H9 (cell line): ENCODE measurements around the gene ZNF101. TPM values are rescaled to one million over a fixed set of nuclear protein-coding genes. Genes with fewer than 3 reads are reported as not detected.

Source experiments
- DNase-seq: peaks from one replicate; pipeline ENCODE4 v3.0.0-alpha.2; 2017
- H2AFZ ChIP-seq: one replicate; pipeline ENCODE4 v1.6.1; 2013; ENCODE audit warnings: mild to moderate bottlenecking, low read length, control low read depth, moderate library complexity
- H2AK5ac ChIP-seq: 2 replicates; pipeline ENCODE4 v1.6.1; 2013; ENCODE audit warnings: low read length, control low read depth, mixed read lengths; ENCODE audit not compliant: insufficient read length
- H2BK120ac ChIP-seq: one replicate; pipeline ENCODE4 v1.6.1; 2013; ENCODE audit warnings: low read depth, mild to moderate bottlenecking, low read length, control low read depth, inconsistent platforms; ENCODE audit not compliant: poor library complexity, severe bottlenecking
- H2BK12ac ChIP-seq: 2 replicates; pipeline ENCODE4 v1.6.1; 2013; ENCODE audit warnings: low read length, control low read depth, mixed read lengths, low read depth; ENCODE audit not compliant: insufficient read length
- H2BK15ac ChIP-seq: 2 replicates; pipeline ENCODE4 v1.6.1; 2013; ENCODE audit warnings: low read depth, low read length, control low read depth
- H2BK20ac ChIP-seq: one replicate; pipeline ENCODE4 v1.6.1; 2013; ENCODE audit warnings: low read depth, mild to moderate bottlenecking, low read length, control low read depth, inconsistent platforms; ENCODE audit not compliant: poor library complexity, severe bottlenecking
- H2BK5ac ChIP-seq: 2 replicates; pipeline ENCODE4 v1.6.1; 2013; ENCODE audit warnings: low read length, control low read depth, mixed read lengths; ENCODE audit not compliant: insufficient read length
- H3K14ac ChIP-seq: 2 replicates; pipeline ENCODE4 v1.6.1; 2013; ENCODE audit warnings: low read length, control low read depth; ENCODE audit not compliant: insufficient read depth
- H3K18ac ChIP-seq: 2 replicates; pipeline ENCODE4 v1.6.1; 2013; ENCODE audit warnings: low read depth, mild to moderate bottlenecking, mixed read lengths, low read length, control low read depth; ENCODE audit not compliant: insufficient read length
- H3K23ac ChIP-seq: 2 replicates; pipeline ENCODE4 v1.6.1; 2013; ENCODE audit warnings: low read length, control low read depth, mixed read lengths, low read depth; ENCODE audit not compliant: insufficient read length
- H3K23me2 ChIP-seq: 2 replicates; pipeline ENCODE4 v1.6.1; 2013; ENCODE audit warnings: low read depth, mild to moderate bottlenecking, mixed read lengths, low read length, control low read depth; ENCODE audit not compliant: insufficient read length, poor library complexity, severe bottlenecking
- H3K27ac ChIP-seq: 2 replicates; pipeline ENCODE4 v1.5.1; 2013; ENCODE audit warnings: low read length, control low read depth, mixed read lengths, low read depth; ENCODE audit not compliant: insufficient read length
- H3K27me3 ChIP-seq: 2 replicates; pipeline ENCODE4 v1.6.1; 2013; ENCODE audit warnings: low read length, control low read depth, inconsistent platforms; ENCODE audit not compliant: insufficient read depth
- H3K4ac ChIP-seq: 2 replicates; pipeline ENCODE4 v1.6.1; 2013; ENCODE audit warnings: low read depth, mild to moderate bottlenecking, control low read depth, inconsistent platforms, low read length, moderate library complexity
- H3K4me1 ChIP-seq: 2 replicates; pipeline ENCODE4 v1.6.1; 2013; ENCODE audit warnings: low read length, control low read depth, inconsistent platforms; ENCODE audit not compliant: insufficient read depth
- H3K4me2 ChIP-seq: 2 replicates; pipeline ENCODE4 v1.6.1; 2013; ENCODE audit warnings: low read length, control low read depth, mixed read lengths; ENCODE audit not compliant: insufficient read length, insufficient read depth
- H3K56ac ChIP-seq: 2 replicates; pipeline ENCODE4 v1.6.1; 2013; ENCODE audit warnings: low read depth, mild to moderate bottlenecking, mixed read lengths, low read length, control low read depth; ENCODE audit not compliant: insufficient read length
- H3K79me1 ChIP-seq: 2 replicates; pipeline ENCODE4 v1.6.1; 2013; ENCODE audit warnings: low read depth, mild to moderate bottlenecking, moderate library complexity, low read length, control low read depth, inconsistent platforms; ENCODE audit not compliant: insufficient read depth, poor library complexity, severe bottlenecking
- H3K79me2 ChIP-seq: 2 replicates; pipeline ENCODE4 v1.6.1; 2013; ENCODE audit warnings: low read length, control low read depth, inconsistent platforms; ENCODE audit not compliant: insufficient read depth
- H3K9ac ChIP-seq: 2 replicates; pipeline ENCODE4 v1.6.1; 2013; ENCODE audit warnings: low read length, control low read depth, mixed read lengths; ENCODE audit not compliant: insufficient read length; ENCODE audit errors: extremely low read depth
- H3K9me3 ChIP-seq: one replicate; pipeline ENCODE4 v1.6.1; 2013; ENCODE audit warnings: low read depth, low read length, inconsistent platforms; ENCODE audit not compliant: control insufficient read depth
- H3T11ph ChIP-seq: one replicate; pipeline ENCODE4 v1.6.1; 2013; ENCODE audit warnings: mild to moderate bottlenecking, low read length, control low read depth, inconsistent platforms
- H4K20me1 ChIP-seq: one replicate; pipeline ENCODE4 v1.6.1; 2013; ENCODE audit not compliant: control insufficient read depth, insufficient read length, insufficient read depth
- H4K5ac ChIP-seq: 2 replicates; pipeline ENCODE4 v1.6.1; 2013; ENCODE audit warnings: low read depth, mild to moderate bottlenecking, mixed read lengths, low read length, control low read depth; ENCODE audit not compliant: insufficient read length
- H4K8ac ChIP-seq: replicated peaks from 2 replicates; pipeline ENCODE4 v1.6.1; 2013; ENCODE audit warnings: low read length, control low read depth, mixed read lengths, low read depth; ENCODE audit not compliant: insufficient read length
- H4K91ac ChIP-seq: 2 replicates; pipeline ENCODE4 v1.6.1; 2013; ENCODE audit warnings: low read depth, mild to moderate bottlenecking, moderate library complexity, mixed read lengths, low read length, control low read depth; ENCODE audit not compliant: insufficient read length
- H3K27ac Mint-ChIP-seq, 3 experiments: 2 replicates in 2 of 3; 3 replicates in 1 of 3; pipeline ENCODE4 v1.8.0; 2020 to 2021; ENCODE audit warnings: mixed read lengths in 3 of 3, mild to moderate bottlenecking in 1 of 3, moderate library complexity in 1 of 3
- H3K27me3 Mint-ChIP-seq: 2 replicates; pipeline ENCODE4 v1.8.0; 2021; ENCODE audit warnings: low read depth, mild to moderate bottlenecking, moderate library complexity, mixed read lengths
- H3K36me3 Mint-ChIP-seq, 3 experiments: 2 replicates in 2 of 3; 3 replicates in 1 of 3; pipeline ENCODE4 v1.8.0; 2020 to 2021; ENCODE audit warnings: low read depth in 3 of 3, mixed read lengths in 3 of 3; ENCODE audit not compliant: insufficient read depth in 1 of 3
- H3K4me1 Mint-ChIP-seq, 2 experiments: 2 replicates each; pipeline ENCODE4 v1.8.0; 2020; ENCODE audit warnings: mixed read lengths in 2 of 2
- H3K4me3 Mint-ChIP-seq, 2 experiments: 2 replicates in 1 of 2; 3 replicates in 1 of 2; pipeline ENCODE4 v1.8.0; 2020 to 2021; ENCODE audit warnings: mild to moderate bottlenecking in 2 of 2, mixed read lengths in 2 of 2, moderate library complexity in 1 of 2
- H3K9me3 Mint-ChIP-seq, 2 experiments: 2 replicates in 1 of 2; 3 replicates in 1 of 2; pipeline ENCODE4 v1.8.0; 2020; ENCODE audit warnings: mild to moderate bottlenecking in 2 of 2, mixed read lengths in 2 of 2, moderate library complexity in 1 of 2
- WGBS: extraction: QIAGEN DNeasy Blood & Tissue Kit; methylation state at CpG from one replicate; pipeline ENCODE4 v1.1.7; 2013; ENCODE audit warnings: missing lambda C conversion rate, low lambda C conversion rate, mixed read lengths; ENCODE audit not compliant: insufficient read length; ENCODE audit errors: extremely low coverage; 5-methylcytosine and 5-hydroxymethylcytosine counted together
- total RNA-seq: library from RNA; stranded (reverse); gene quantifications from 2 replicates; pipeline ENCODE4 v1.2.1, GENCODE V29; 2021
- TF ChIP-seq, protein P1 (sequence below): fragments of 200-600 bp; sonication (generic); conservative IDR thresholded peaks from 3 replicates; pipeline ENCODE4 v1.8.0; 2021; ENCODE audit warnings: antibody characterized with exemption, mild to moderate bottlenecking

The ZNF101 gene
- total RNA-seq, 1 experiment from 2014 or later, result 46.9 TPM

DNA sequence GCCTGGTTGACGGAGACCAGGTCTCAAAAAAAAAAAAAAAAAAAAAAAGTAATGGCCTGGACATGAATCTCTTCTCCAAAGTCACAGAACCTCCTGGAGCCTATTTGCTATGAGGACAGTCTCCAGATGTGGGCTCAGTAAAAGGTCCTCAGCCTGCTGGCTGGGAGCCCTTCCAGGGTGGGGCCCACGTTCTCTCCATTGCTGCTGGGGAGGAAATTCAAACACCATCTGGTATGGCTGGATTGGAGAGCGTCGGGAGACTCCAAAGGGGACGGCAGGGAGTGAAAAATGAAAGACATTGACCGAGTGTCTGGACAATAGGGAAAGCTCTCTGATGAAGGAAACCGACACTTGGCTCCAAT is 48.8 kb upstream of the ZNF101 start:
- no peaks in the 10 kb centered on the region for H3K9me3 Mint-ChIP-seq
- H3K27ac ChIP-seq, result no peak overlapping the region

More for the DNA sequence above, 48.8 kb upstream of the ZNF101 start:
- H2BK5ac ChIP-seq, result no peak overlapping the region
- no peak overlapping the region for H3K18ac ChIP-seq
- no peaks in the 10 kb centered on the region for H3K4me1 ChIP-seq
- no peak overlapping the region for H2BK15ac ChIP-seq
- H2AK5ac ChIP-seq, result no peak overlapping the region
- WGBS, result no CpG with 5 or more reads among the region's 7 CpGs
- H4K5ac ChIP-seq, result no peak overlapping the region
- H3K79me1 ChIP-seq, result no peaks in the 10 kb centered on the region
- TF ChIP-seq, protein P1, sequence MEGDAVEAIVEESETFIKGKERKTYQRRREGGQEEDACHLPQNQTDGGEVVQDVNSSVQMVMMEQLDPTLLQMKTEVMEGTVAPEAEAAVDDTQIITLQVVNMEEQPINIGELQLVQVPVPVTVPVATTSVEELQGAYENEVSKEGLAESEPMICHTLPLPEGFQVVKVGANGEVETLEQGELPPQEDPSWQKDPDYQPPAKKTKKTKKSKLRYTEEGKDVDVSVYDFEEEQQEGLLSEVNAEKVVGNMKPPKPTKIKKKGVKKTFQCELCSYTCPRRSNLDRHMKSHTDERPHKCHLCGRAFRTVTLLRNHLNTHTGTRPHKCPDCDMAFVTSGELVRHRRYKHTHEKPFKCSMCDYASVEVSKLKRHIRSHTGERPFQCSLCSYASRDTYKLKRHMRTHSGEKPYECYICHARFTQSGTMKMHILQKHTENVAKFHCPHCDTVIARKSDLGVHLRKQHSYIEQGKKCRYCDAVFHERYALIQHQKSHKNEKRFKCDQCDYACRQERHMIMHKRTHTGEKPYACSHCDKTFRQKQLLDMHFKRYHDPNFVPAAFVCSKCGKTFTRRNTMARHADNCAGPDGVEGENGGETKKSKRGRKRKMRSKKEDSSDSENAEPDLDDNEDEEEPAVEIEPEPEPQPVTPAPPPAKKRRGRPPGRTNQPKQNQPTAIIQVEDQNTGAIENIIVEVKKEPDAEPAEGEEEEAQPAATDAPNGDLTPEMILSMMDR, result no peak
- H3K27me3 ChIP-seq, result no peaks in the 10 kb centered on the region; the same call in 1 of the 2 replicates
- peak overlapping the region; percentile 22 for H3K9ac ChIP-seq
- peaks cover 16 to 21% (median 19%) of the 10 kb centered on the region in 3 experiments; a peak in 6 of 7 replicates for H3K36me3 Mint-ChIP-seq
- no peak overlapping the region for H3K23ac ChIP-seq
- peak overlapping the region in 1 of 2 experiments; percentile 54; a peak in 1 of 5 replicates for H3K4me3 Mint-ChIP-seq
- no peak overlapping the region for H4K8ac ChIP-seq
- peaks cover 12 to 14% of the 10 kb centered on the region in 2 experiments for H3K4me1 Mint-ChIP-seq
- H3K27me3 Mint-ChIP-seq, result peaks cover 25% of the 10 kb centered on the region
- no peak overlapping the region for H3K4me2 ChIP-seq
- no peak overlapping the region for H2AFZ ChIP-seq
- no peak overlapping the region for H2BK20ac ChIP-seq
- peaks cover 8% of the 10 kb centered on the region for H3K23me2 ChIP-seq
- H3K9me3 ChIP-seq, result no peaks in the 10 kb centered on the region
- no peak overlapping the region for H3K27ac Mint-ChIP-seq
- H3K4ac ChIP-seq, result no peak overlapping the region
- no peak overlapping the region for H4K91ac ChIP-seq
- no peak overlapping the region for H3K56ac ChIP-seq
- DNase-seq, result no peak
- H2BK120ac ChIP-seq, result no peak overlapping the region
- H3K79me2 ChIP-seq, result no peaks in the 10 kb centered on the region
- no peak overlapping the region for H3T11ph ChIP-seq
- no peaks in the 10 kb centered on the region for H4K20me1 ChIP-seq
- H3K14ac ChIP-seq, result no peak overlapping the region
- H2BK12ac ChIP-seq, result no peak overlapping the region
